Hematopoietic multipotent progenitor cell (in vitro differentiated cells): ENCODE data around the gene CDC42. TPM values are rescaled to one million over a fixed set of nuclear protein-coding genes. Genes with fewer than 3 reads are reported as not detected.

Experiments
- DNase-seq, 3 donors: peaks; one replicate each; pipeline ENCODE4 v3.0.0-alpha.2; 2011 to 2015; ENCODE audit warnings: low read depth in 2 of 3, low spot score in 2 of 3
- small RNA-seq: library from RNA; depleted of rRNA; stranded (forward); fragments of <200 nt; gene quantifications from one replicate; pipeline ENCODE3, GENCODE V24; 2012
- total RNA-seq: library from RNA; depleted of rRNA; stranded (reverse); fragments of >200 nt; gene quantifications from one replicate; pipeline ENCODE4 v1.2.3, GENCODE V29; 2012

CDC42 gene
- total RNA-seq, 1 donor, result 160 TPM

GRCh38 chr1:22124592-22125229 is 72.2 kb downstream of the CDC42 start:
- no peak for DNase-seq

DNA sequence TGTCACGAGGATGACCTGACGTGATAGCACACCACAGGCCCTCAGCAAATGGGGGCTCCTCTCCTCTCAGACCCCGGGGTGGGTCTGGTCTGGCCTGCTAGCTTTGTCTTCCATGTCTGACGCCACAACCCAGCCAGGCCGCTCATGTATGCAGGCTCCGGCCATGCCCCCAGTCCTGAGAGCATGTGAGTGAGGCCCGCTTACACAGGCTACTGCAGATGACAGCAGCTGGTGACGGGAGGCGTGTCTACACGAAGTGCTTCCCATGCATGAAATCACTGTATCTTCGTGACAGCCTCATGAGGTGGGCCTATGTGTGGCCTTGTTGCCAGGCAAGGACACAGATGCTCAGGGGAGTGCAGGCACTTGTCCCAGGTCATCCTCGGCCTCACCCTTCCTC is 74.0 kb downstream of the CDC42 start:
- DNase-seq, result no peak

DNA sequence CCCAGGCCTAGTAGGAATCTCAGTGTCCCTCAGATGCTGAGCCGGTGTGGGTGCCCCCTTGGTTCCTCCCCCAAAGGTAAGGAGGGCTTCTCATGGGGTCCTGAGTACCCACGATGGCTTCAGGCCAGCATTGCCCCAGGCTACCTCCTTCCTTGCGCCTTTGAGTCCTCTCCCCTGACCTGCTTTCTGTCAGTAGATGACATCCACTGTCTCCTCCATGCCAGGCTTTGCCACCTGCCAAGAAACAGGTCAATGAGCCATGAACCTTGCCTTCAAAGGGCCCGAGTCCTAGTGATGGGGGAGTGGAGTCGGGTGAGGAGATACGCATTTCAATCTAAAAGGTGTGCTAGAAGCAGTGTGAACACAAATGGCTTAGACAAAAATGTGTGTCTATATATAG is 74.7 kb downstream of the CDC42 start:
- DNase-seq, result no peak

GRCh38 chr1:22127731-22128130 is 75.2 kb downstream of the CDC42 start:
- DNase-seq, result no peak

- no peak for DNase-seq
These were observed 75.9 kb downstream of the CDC42 start for GRCh38 chr1:22128392-22128791.

DNA sequence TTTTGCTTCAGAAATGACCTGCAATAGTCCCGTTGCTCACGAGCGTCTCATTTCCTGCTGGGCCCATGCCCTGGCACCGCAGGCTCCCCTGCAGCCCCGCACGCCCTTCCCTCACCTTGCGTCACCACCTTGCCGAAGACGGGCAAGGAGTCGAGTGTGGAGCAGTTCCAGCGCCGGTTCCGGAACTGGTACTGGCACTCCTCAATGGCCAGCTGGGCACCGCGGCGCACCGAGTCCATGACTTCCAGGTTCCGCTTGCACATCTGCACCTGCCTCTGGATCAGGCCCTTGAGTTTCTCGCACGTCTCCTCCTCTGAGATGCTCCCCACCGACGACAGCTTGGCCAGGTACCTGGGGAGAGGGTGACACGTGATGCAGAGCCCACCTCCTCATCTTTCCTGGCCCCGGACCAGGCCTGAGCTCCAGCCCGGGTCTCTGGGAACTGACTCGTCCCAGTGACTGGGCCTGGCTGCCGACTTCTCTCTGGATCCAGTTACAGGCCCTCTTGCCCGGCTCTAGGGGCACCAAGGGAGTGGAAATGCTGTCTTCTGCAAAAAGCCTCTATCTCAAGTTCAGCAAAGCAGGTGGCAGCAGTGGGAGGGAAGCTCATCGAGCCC is 77.1 kb downstream of the CDC42 start:
- no peak for DNase-seq

DNA sequence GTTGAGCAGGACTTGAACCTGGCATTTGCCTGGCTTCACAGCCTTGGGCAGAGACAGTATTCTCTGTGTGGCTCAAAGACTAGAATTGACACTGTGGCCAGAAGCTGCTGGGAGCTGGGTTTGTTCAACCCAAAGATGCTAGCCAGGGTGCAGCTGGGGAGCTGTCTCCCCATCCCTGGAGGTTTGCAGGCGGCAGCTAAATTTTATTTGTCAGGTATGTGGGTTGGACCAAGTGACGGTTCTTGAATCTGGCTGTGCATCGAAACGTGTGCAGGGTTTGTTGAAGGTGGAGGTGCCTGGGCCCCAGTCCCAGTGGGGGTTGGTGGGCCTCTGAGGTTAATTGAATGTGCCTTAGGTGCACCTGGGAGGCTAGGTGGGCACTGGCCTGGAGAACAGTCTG is 78.6 kb downstream of the CDC42 start:
- DNase-seq, result no peak

DNA sequence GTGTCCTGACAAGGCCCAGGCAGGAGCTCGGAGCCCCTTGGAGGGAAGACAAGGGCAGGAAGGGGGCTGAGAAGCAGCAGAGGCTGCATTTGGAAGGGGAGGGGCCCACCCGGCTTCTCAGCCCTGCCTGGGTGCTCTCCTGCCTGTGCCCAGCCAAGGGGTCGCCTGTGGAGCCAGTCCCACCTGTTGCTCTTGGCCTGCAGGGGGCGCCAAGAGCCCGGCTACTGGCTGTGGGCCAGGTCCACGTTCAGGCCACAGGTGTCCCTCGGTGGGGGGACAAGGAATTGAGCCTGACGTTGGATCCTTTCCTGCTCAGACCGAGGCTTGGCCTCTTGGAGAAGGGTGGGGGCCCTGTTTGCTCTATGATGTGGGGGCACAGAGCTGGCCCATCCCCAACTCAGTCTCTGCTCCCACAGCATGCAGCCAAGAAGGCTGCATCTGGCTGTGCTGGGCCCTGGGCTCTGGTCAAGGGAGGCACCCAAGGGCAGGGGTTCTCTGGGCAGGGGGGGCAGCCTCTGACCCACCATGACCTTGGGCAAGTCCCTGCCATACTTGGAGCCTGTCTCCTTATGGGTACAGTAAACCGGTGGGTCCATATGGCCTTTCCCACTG is 79.5 kb downstream of the CDC42 start:
- peak; percentile 19 to 63 (median 56) for DNase-seq

DNA sequence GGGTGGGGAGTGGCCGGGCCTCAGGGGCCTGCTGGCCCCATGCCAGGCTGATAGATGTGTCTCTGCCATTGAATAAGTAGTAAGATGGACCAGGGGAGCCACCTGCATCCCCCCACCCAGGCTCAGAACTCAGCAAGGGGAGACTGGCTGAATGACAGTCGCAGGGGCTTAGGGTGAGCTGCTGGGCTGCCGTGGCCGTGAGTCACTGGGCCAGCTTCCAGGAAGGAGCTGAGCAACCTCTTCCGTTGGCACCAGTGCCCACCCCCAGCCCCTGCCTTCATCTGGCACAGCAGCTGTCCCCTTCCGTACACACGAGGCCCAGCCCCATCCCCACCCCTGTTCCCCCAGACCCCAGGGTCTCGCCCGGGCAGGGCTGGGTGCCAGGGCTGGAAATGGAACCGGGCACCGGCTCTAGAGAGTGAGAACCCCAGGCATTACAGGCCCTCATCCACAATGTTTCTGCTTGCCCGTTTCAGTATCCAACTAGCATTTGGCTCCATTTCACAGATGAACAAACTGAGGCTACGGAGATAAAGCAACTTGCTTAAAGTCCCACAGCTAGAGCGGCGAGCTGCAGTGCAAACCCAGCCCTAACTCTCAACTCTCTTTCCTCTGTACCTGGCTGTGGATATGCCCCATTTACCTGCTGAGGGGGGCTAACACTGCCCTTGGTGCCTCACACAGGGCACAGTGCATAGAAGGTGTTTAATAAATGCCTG is 80.2 kb downstream of the CDC42 start:
- DNase-seq, result no peak

DNA sequence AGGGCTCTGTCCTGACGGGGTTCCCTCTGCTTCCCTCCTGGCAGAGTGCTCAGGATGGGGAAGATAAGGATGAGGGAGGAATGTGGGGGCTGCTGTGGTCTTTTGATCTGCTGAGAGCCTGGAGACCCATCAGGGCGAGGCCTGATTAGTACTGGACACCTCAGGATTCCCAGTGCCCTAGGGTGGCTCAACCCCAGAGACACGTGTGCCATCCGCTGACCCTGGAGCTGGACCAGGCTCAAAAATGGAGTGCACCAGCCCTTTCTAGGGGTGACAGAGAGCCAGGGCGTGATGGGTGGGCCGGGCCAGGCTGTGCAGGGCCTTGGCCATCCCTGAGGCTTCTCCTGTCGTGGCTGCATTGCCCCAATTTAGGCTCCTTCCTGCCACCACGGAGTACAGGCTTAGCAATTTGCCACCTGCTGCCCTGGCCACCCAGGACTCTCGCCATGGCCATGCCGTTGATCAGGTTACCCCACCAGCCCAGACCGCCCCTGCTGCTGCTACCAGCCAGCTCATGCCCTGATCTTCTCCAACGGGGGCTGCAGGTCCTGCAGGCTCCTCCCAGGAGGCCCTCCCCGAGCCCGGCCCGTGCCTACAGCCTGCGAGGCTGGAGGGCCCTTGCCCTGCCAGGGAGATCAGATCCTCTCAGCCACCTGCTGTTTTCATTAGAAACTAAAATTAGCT is 80.9 kb downstream of the CDC42 start:
- DNase-seq, result no peak

DNA sequence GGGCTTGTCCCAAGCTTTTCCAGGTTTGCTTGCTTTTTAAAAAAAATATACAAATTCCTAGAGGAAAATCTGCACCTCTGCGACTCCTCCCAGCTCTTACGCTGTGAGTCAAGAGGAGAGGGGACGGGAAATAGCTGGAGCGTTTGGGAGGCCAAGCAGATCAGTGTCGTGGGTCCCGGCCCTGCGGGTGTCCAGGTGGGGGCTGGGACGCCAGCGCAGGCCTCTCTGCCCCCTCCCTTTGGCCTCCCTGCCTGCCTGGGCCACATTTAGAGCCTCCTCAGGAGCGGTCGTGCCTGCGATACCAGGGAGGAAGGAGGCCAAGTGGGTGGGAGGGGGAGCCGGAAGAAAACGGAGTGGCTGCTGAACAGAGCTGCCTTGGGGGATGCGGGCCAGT is 81.4 kb downstream of the CDC42 start:
- DNase-seq, result no peak

- no peak for DNase-seq
These were observed 84.7 kb downstream of the CDC42 start for GRCh38 chr1:22137004-22137720.

GRCh38 chr1:22139066-22139594 is 86.6 kb downstream of the CDC42 start:
- DNase-seq, result no peak

DNA sequence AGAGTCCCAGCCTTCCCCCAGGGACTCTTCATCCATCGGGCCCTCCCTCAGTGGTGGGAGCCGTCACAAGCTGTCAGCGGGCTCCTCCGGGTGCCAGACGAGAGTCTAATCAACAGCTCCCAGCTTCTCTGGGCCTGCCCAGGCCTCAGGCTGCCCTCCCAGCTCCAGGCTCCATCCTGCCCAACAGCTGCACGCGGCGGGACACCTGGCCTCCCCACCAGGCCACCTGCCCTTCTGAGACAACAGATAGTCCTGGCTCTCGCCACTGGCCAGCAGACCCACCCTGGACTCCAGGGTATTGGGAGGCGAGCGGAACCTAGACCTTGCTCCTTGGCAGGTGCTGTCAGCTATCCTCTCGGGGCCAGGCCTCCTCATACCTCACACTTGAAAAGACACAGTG is 87.3 kb downstream of the CDC42 start:
- no peak for DNase-seq

Small RNA genes lying within 50 kb of the gene (small RNA-seq; reads per million reads assigned to genes)
- gene RN7SL186P (not detected), gene RNU6-776P (not detected)

Other genes starting within 250 kb of the CDC42 start
- gene LDLRAD2, start 240.4 kb upstream of the CDC42 start, total RNA-seq, result 9.4 TPM
- 158 TPM for gene HSPG2, start 115.4 kb upstream of the CDC42 start, total RNA-seq
- gene CELA3B, start 75.7 kb upstream of the CDC42 start, total RNA-seq, result not detected
- gene CELA3A, start 51.1 kb upstream of the CDC42 start, total RNA-seq, result not detected
- gene WNT4, start 90.4 kb downstream of the CDC42 start, total RNA-seq, result under 0.01 TPM